ENCODE measurements around the gene MLXIP.

Gene MLXIP

DNA sequence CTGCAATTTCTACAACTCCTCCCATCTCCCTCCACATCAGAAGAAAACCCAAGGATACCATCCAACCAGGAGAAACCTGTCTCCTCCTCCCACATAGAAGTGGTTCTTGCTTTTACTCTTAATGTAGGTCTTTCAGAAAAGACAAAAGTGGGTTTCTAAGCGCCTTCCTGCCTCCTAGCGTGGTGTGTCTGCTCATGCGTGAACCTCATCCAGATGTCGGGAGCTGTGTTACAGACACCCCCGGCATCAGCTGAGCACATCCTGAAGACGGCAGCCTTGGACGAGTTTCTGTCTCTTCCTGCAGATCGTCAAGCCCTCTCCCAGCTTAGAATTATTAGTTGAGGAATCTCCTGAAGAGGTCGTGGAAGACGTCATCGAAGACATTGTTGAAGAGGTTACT is 113.9 kb downstream of the MLXIP start:
- no peak for DNase-seq

- no peak for DNase-seq
Observed at GRCh38 chr12:122194804-122195203, 116.2 kb downstream of the MLXIP start.

DNA sequence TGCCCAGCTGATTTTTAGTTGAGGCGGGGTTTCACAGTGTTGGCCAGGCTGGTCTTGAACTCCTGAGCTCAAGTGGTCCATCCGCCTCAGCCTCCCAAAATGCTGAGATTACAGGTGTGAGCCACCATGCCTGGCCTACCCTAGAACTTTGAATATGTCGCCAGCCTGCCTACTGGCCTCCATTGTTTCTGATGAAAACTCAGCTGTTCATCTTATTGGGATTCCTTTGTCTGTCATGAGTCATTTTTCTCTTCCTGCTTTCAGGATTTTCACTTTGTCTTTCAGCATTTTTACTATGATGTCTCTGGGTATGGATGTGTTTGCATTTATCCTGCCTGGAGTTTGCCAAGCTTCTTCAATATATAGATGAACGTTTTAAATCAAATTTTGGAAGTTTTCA is 116.8 kb downstream of the MLXIP start:
- DNase-seq: no peak
